ENCODE data around the gene ENTPD5. TPM values are rescaled to one million over a fixed set of nuclear protein-coding genes. Genes with fewer than 3 reads are reported as not detected.

ENTPD5 gene
- total RNA-seq, 1 donor: 10.1 TPM

DNA sequence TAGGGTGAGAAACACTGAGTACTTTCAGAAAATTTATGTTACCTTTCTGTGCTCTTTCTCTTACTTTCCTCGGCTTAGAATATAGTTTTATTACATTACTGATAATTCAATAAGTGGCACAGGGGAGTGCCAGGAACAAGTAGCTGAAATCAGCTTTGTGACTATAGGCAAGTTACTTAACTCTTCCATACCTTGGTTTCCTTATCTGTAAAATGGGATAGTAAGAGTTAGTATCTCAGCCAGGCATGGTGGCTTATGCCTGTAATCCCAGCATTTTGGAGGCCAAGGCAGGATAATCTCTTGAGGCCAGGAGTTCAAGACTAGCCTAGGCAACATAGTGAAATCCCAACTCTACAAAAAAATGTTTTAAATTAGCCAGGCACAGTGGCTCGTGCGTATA lies 15.5 kb upstream of the ENTPD5 start:
- Histone ChIP-seq H3K9me3 (ENCODE audit: low read depth, low read length) (no peaks in the 10 kb centered on the region), H3K4me3 (ENCODE audit: insufficient read depth, low read length) (no peak overlapping the region), H2AFZ (ENCODE audit: low read length) (no peak overlapping the region), H3K27ac (ENCODE audit: low read depth, low read length) (no peak overlapping the region), H3K79me2 (ENCODE audit: insufficient read depth, low read length) (no peaks in the 10 kb centered on the region), H3K4me1 (ENCODE audit: insufficient read depth, low read length) (no peaks in the 10 kb centered on the region), H3K27me3 (ENCODE audit: insufficient read depth, low read length) (no peaks in the 10 kb centered on the region), H3K4me2 (ENCODE audit: insufficient read depth, low read length) (no peak overlapping the region), H4K20me1 (ENCODE audit: insufficient read depth, low read length) (no peaks in the 10 kb centered on the region), H3K36me3 (ENCODE audit: insufficient read depth, low read length) (no peaks in the 10 kb centered on the region)
- DNase-seq (ENCODE audit: insufficient read length, low spot score, missing footprints): no peak
- TF ChIP-seq, protein P1, sequence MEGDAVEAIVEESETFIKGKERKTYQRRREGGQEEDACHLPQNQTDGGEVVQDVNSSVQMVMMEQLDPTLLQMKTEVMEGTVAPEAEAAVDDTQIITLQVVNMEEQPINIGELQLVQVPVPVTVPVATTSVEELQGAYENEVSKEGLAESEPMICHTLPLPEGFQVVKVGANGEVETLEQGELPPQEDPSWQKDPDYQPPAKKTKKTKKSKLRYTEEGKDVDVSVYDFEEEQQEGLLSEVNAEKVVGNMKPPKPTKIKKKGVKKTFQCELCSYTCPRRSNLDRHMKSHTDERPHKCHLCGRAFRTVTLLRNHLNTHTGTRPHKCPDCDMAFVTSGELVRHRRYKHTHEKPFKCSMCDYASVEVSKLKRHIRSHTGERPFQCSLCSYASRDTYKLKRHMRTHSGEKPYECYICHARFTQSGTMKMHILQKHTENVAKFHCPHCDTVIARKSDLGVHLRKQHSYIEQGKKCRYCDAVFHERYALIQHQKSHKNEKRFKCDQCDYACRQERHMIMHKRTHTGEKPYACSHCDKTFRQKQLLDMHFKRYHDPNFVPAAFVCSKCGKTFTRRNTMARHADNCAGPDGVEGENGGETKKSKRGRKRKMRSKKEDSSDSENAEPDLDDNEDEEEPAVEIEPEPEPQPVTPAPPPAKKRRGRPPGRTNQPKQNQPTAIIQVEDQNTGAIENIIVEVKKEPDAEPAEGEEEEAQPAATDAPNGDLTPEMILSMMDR (IDR thresholded peaks at IDR 0.05; ENCODE audit: extremely low read depth, low read depth, low read length): no peak

DNA sequence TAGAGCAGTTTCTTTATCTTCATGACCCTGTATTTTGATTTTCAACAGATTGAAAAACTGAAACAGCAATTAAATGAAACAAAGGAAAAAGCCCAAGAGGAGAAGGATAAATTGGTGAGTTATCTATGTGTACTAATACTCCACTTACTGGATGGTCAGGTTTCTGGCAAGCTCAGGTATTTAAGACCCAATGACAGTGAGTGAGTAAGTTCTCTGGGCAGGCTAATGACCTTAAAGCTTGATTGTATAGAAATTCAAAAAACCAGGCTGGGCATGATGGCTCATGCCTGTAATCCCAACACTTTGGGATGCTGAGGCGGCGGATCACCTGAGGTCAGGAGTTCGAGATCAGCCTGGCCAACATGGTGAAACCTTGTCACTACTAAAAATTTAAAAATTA lies 10.0 kb upstream of the ENTPD5 start:
- no peaks in the 10 kb centered on the region for H3K36me3 ChIP-seq (ENCODE audit: insufficient read depth, low read length)
- H3K79me2 ChIP-seq (ENCODE audit: insufficient read depth, low read length): no peaks in the 10 kb centered on the region
- no peak overlapping the region for H3K27ac ChIP-seq (ENCODE audit: low read depth, low read length)
- H4K20me1 ChIP-seq (ENCODE audit: insufficient read depth, low read length): no peaks in the 10 kb centered on the region
- H3K4me3 ChIP-seq (ENCODE audit: insufficient read depth, low read length): no peak overlapping the region
- no peaks in the 10 kb centered on the region for H3K9me3 ChIP-seq (ENCODE audit: low read depth, low read length)
- TF ChIP-seq, protein P1 (IDR thresholded peaks at IDR 0.05; ENCODE audit: extremely low read depth, low read depth, low read length): no peak
- H3K27me3 ChIP-seq (ENCODE audit: insufficient read depth, low read length): no peaks in the 10 kb centered on the region
- H3K4me1 ChIP-seq (ENCODE audit: insufficient read depth, low read length): no peaks in the 10 kb centered on the region
- DNase-seq (ENCODE audit: insufficient read length, low spot score, missing footprints): no peak
- H3K4me2 ChIP-seq (ENCODE audit: insufficient read depth, low read length): no peak overlapping the region
- H2AFZ ChIP-seq (ENCODE audit: low read length): no peak overlapping the region

DNA sequence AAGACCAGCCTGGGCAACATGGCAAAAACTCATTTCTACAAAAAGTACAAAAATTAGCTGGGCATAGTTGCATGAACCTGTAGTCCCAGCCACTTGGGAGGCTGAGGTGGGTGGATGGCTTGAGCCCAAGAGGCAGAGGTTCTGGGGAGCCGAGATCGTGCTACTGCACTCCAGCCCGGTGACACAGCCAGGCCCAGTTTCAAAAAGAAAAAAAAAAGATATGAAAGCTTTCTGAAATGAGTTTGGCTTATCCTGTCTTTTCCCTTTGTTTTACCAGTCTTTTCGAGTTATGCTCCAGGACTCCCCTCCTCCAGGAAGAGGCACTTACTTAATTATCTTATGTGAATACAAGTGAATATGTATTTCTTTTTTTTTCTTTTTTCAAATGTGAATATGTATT lies 3.3 kb upstream of the ENTPD5 start:
- no peak overlapping the region for H2AFZ ChIP-seq (ENCODE audit: low read length)
- DNase-seq (ENCODE audit: insufficient read length, low spot score, missing footprints): no peak

DNA sequence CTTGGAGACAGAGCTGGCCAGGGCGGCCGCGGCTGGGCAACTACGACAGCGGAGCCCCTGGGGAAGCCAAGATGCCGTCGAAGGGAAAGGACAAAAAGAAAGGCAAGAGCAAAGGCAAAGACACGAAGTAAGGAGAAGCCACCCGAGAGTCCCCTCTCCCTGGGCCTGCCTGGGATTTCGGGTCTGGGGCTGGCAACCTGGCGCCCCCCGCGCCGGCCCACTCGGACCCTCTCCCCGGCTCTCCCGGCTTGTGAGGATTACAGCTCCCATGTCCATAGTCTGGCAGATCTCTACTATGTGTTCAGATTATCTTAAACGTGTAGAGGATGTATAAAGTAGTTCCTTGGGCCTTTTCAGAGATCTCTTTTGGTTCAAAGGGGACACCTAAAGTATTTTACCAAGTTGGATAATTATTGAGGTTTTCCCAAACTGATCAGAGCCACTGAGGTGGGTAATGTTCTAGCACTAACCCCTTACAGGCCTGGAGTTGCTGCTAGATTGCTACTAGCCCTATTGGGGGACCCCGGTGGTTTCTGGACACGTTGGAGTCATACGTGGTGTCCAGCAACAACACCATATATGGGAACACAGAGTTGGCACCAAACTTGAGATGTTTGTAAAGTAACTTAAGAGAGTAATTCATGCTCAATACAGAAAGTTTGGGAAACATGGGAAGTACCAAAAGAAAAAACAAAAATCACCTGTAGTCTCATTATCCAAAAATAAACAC lies 485 bp upstream of the ENTPD5 start:
- TF ChIP-seq, protein P1 (IDR thresholded peaks at IDR 0.05; ENCODE audit: extremely low read depth, low read depth, low read length): no peak
- no peaks in the 10 kb centered on the region for H3K36me3 ChIP-seq (ENCODE audit: insufficient read depth, low read length)
- peak; percentile 85 for DNase-seq (ENCODE audit: insufficient read length, low spot score, missing footprints)
- H3K4me2 ChIP-seq (ENCODE audit: insufficient read depth, low read length): peak overlapping the region; percentile 98
- peaks cover 6% of the 10 kb centered on the region for H3K4me1 ChIP-seq (ENCODE audit: insufficient read depth, low read length)
- H4K20me1 ChIP-seq (ENCODE audit: insufficient read depth, low read length): no peaks in the 10 kb centered on the region
- H3K27ac ChIP-seq (ENCODE audit: low read depth, low read length): peak overlapping the region; percentile 99
- H3K79me2 ChIP-seq (ENCODE audit: insufficient read depth, low read length): peaks cover 10% of the 10 kb centered on the region
- H2AFZ ChIP-seq (ENCODE audit: low read length): peak overlapping the region; percentile 94
- H3K4me3 ChIP-seq (ENCODE audit: insufficient read depth, low read length): peak overlapping the region; percentile 99
- H3K27me3 ChIP-seq (ENCODE audit: insufficient read depth, low read length): no peaks in the 10 kb centered on the region
- no peaks in the 10 kb centered on the region for H3K9me3 ChIP-seq (ENCODE audit: low read depth, low read length)

More for the DNA sequence above, 3.3 kb upstream of the ENTPD5 start:
- TF ChIP-seq, protein P1 (IDR thresholded peaks at IDR 0.05; ENCODE audit: extremely low read depth, low read depth, low read length): no peak
- H3K4me1 ChIP-seq (ENCODE audit: insufficient read depth, low read length): peaks cover 6% of the 10 kb centered on the region
- H3K27ac ChIP-seq (ENCODE audit: low read depth, low read length): no peak overlapping the region
- no peak overlapping the region for H3K4me3 ChIP-seq (ENCODE audit: insufficient read depth, low read length)
- no peaks in the 10 kb centered on the region for H4K20me1 ChIP-seq (ENCODE audit: insufficient read depth, low read length)
- no peaks in the 10 kb centered on the region for H3K9me3 ChIP-seq (ENCODE audit: low read depth, low read length)
- no peak overlapping the region for H3K4me2 ChIP-seq (ENCODE audit: insufficient read depth, low read length)
- H3K79me2 ChIP-seq (ENCODE audit: insufficient read depth, low read length): peaks cover 10% of the 10 kb centered on the region
- no peaks in the 10 kb centered on the region for H3K36me3 ChIP-seq (ENCODE audit: insufficient read depth, low read length)
- no peaks in the 10 kb centered on the region for H3K27me3 ChIP-seq (ENCODE audit: insufficient read depth, low read length)

Measured in osteoblast (primary cell).